KG1 (cell line): ENCODE measurements around the gene NFX1.

Source experiments
- DNase-seq: peaks from one replicate; lab custom pipeline; 2025; lab: John Stamatoyannopoulos, UW

The NFX1 gene

DNA sequence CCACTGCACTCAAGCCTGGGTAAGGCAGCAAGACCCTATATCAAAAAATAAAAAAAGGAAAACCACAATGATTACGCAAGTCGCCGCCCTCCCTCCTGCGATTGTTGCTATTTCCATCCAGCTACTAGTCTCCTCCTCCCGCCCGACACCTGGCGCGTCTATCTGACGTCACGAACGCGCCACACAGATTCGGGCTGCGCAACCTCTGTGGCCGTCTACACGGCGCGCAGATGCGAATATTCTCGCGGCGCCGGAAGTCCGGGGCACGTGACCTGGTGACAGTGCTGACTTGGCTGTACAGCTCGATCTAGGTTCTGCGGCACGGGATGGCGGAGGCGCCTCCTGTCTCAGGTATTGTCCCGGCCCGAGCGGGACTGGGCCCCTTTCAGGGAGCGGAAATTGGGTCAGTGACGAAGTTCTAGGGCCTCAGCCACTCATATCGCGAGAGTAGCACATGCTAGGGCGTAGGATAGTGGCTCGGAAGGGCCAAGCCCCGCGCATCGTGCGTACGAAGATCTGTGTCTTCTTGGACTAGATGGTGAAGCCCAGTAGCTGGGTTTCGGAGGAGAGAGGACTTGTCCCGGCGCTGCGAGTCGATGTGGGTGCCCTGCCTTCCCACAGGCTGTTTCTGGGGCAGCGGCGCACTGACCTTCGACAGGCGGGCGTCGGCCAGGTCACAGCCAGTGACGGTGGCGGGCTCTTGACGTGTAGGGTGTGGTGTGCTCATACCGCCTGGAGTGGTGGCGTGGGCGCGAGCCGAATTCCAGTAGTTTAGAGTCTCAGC lies at the start of gene NFX1:
Gene NFX1 (plus strand): TSS at position 270 of the 784 bp plus-strand sequence. CDS start 57 bp downstream, at position 327.
- peak; percentile 97 for DNase-seq

DNA sequence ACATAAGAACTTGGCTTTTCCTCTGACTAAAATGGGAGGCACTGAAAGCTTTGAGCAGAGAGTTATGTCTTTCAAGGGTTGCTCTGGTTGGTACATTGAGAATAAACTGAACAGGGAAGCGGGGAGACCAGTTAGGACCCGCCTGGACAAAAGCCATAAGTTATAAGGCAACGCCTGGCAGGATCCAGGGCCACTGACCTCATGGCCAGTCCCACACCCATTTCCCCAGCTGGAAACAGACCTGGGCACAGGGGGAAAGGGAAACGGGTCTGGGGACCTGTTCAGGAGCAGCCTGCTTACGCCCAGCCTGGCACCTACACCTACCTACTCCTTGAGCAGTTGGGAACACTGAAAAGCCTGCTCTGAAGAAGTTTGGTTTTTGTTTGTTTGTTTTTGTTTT lies 49.0 kb upstream of the NFX1 start:
- no peak for DNase-seq

DNA sequence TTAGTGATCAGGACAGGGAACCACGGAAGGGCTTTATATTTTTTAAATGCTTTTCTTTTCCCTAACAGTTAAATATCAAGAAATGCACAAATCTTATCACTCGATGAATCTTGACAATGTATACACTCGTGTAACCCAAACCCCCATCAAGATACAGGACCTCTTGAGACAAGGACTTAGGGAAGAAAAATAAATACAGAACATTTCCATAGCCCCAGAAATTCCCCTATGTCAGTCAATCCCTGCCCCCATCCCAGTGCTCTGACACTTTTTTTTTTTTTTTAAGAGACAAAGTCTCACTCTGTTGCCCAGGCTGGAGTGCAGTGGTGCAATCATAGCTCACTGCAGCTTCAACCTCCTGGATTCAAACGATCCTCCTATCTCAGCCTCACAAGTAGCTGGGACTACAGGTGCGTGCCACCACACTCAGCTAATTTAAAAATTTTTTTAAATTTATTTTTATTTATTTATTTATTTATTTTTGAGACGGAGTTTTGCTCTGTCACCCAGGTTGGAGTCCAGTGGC lies 47.6 kb upstream of the NFX1 start:
- DNase-seq: no peak

DNA sequence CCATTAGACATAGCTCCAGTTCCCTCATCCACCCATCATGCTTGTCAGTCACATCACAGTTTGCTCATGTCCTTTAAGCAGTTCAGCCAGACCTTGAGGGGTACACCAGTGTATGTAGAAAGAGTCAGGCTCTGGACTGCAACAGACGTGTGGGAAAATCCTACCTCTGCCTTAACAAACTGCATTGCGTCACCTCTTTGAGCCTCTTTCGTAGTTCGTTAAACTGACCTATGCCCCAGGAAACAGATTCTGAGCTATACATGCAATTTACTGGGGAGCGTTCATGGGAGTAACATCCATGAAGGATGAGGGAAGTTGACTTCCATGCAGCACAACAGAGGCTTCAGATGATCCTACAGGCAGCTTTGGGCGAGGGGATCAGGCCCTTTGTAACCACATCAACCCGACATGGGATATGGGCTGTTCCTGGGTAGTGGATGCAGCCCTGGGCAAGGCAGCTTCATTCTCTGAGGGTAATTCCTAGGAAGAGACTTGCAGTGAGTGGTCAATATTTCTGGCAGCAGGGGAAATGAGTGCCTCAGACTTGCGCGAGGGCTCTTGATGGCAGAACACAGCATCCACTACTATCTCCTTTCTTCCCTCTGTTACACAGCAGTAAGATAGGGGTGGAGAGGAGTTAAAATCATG lies 46.1 kb upstream of the NFX1 start:
- no peak for DNase-seq

DNA sequence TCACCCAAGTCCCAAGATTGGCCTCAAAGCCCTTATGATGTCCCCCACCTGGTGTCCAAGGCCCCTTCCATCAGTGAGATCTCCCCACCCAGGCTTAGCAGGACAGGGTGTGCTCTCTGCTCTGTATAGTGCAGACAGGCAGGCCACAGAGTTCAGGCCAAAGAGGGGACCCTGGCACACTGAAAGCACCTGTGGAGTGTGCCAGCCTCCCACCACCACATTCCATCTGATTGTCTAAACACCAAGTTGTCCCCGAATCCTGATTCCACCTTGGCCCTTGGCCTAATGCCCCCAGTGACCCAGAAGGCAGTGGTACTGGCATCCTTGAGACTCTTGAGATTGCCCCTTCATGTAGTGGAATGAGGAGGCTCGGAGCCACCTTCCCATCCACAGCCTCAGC lies 45.0 kb upstream of the NFX1 start:
- no peak for DNase-seq

DNA sequence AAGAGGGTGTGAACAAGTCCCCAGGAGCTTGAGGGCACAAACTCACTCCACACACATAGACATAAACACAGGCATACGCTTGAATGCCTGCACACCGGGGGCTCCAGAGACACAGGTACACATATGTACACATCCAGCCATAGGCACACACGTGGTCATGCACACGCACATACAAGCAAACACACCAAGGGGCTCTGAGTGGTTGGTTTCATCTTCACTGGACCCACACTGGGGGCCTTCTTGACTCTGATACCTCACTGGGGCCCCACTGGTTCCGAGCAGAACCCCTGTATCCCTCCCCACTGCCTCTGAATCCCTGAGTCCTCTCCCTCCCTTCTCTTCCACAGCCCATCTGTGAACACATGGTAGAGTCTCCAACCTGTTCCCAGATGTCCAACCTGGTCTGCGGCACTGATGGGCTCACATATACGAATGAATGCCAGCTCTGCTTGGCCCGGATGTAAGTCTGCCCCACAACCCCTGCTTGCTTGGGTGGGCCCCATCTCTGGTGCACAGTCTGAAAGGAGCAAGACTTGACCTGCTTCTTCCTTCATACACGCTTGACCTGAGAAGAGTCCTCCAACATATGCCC lies 44.0 kb upstream of the NFX1 start:
- DNase-seq: no peak

DNA sequence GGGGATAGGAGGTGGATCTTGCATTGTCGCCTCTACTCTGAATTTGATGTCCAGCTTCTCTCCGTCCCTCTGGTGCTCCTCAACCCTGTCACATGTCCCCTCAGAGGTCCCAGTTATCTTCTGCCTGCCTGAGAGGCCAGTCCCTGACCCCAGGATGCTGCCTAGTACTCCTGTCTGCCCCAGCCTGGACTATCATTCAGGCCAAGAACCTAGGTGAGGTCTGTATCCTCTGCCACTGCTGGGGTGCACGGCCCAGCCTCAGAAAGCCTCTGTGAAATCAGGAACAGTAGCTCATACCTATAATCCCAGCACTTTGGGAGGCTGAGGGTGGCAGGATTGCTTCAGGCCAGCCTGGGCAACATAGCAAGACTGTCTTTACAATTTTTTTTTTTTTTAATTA lies 41.7 kb upstream of the NFX1 start:
- no peak for DNase-seq

DNA sequence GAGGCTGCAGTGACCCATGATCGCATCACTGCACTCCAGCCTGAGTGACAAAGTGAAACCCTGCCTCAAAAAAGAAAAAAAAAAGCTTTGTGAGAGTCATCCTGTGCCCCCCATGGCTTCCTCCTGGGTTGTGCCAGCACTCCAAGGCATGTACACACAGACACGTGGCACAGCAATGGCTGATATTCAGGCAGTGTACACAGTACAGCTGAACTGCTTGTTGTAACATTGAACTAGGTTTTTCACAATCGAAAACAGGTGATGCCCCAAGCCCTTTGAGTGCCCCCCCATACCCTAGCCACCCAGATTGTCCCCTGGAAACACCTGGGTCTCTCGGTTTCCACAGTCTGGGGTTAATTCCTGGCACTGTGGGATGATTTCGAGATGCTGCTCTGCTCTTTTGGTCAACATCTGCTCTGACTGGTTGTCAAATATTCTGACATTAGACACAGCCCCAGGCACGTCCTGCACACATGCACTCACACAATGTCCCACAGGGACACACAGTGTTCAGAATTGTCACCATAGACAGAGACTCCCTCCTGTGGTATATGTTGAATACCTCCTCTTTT lies 41.1 kb upstream of the NFX1 start:
- DNase-seq: no peak

DNA sequence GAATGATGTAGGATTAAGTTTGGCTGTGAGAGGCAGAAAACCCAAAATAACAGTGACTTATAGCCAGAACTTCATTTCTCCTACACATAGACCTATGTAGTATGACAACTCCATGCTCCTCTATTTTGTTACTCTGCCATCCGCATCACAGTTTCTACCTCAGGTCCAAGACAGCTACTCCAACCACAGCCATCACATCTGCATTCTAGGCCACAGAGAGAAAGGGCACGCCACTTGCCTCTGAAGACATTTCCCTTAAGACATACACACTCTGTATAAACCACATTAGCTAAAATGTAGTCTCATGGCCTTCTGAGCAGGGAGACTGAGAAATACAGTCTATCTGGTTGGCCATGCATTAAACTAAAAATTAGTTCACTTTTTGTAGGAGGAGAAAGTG lies 40.3 kb upstream of the NFX1 start:
- no peak for DNase-seq

DNA sequence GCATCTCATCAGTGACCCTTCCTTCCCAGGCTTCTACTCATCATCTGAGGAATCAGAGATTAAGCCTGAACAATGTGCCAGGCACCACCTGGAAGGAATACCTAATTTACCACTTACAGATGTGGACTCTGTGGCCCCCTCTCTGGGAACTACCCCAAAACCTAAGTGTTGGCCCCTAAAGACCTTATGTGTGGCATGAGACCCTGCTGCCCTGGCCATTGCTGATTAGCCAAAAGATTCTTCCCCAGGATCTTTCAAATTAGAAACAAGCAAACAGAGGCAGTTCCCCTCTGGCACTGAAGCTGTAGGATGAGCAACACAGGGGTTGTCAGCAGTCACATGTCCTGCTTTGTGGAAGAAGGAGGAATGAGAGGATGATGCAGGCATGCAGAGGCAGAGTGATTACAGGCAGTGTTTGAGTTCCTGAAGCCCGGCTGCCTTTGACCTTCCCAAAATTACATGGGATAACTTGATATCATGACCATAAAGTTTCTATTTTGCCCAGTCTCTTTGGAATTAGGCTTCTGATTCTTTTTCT lies 39.8 kb upstream of the NFX1 start:
- DNase-seq: no peak

DNA sequence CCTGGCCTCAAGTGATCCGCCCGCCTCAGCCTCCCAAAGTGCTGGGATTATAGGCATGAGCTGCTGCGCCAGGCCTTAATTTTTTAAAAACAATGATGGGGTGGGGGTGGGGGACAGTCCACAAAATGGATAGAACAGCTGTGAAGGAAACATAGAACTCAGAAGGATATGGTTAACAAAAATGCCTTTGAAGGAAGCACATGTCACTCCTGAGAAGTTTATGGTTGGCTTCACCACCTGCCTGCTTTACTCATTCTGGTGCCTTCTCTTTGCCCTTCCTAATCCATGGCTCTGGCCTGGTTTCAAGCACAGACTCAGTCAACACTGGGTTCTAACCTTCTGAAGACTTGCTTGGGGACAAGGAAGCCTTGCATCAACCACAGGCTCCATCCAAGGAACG lies 36.1 kb upstream of the NFX1 start:
- DNase-seq: no peak

DNA sequence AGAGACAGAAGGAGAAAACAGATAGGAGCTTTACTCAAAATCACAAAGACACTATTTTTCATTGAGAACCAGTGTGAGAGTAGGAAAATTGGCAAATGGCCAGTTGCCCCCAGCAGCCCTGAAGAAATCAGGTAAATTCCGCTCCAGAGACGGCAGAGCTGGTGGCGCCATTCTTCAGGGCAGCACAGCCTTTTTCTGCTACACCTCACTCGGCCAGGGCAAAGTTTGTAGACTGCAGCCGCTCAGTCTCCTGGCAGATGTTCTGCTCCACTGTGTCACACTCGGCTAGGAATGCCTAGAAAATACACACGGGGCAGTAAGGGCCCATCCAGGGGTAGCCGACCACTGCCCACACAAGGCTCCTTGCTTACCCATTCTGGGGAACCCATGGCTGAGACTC lies 35.3 kb upstream of the NFX1 start:
- no peak for DNase-seq

DNA sequence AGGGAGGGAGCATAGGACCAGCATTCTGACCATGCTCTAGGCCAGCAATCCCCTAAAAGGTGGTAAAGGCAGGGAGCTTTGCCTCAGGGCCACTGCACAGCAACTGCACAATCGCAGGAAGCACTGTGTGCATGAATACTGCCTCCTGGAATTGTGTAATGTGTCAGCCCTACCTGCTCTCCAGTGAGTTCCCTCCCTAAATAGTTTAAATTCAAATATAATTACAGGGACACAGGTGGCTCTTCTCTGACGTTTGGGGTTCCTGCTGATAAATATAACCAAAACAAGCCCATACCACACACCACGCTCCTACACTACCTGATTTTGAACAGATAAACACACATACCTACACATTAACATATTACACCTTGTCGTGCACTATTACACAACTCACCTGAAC lies 34.8 kb upstream of the NFX1 start:
- DNase-seq: no peak

DNA sequence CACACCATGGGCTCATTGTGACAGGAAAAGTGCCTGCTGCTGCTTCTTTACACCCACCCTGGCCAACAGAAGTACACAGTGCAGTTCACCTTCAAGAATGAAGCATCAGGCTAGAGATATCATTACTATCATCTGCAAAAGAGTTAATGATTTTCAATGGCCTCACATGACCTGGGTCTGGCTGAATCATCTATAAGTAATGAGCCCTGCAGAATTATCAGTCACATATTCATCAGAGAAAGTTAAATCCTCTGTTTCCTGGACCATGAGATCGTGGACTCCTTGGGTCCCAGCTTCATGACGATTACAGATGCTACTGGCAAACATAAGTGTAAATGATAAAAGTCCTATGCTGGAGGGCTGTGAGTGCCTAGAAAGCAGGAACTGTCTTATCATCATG lies 34.1 kb upstream of the NFX1 start:
- DNase-seq: no peak

DNA sequence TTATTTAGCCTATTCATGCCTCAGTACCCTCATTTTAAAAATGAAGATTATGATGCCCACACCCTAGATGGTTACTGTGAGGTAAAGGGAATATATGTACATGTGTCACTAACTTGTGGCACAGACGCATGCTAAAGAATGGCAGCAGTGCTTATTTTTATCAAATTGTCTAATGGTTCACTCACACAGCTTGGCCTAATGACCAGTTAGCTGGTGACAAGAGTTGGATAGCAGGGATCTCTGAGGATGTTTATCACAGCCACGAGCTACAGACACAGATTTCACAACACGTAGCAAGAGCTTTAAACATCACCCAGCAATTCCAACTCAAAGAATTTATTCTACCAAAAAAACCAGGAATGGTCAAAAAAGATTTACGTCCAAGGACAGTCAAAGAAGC lies 33.0 kb upstream of the NFX1 start:
- DNase-seq: no peak

DNA sequence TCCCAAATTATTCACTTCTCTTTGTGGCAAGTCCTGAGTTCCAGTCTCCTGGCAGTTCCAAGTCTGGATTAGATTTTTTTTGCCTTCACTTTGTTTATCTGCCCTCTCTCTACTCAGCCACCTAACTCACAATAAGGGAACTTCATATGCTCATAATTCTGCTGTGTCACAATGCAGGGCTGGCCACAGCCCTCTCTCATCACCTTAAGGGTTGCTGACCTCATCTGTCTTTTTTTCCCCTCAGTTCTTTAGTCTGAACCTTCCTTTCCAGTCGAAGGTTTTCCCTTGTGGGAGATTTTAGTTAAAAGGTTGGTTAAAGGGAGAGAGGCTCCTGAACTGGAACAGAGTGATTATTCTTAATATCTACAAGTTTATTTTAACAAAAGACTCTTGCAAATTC lies 29.9 kb upstream of the NFX1 start:
- no peak for DNase-seq

DNA sequence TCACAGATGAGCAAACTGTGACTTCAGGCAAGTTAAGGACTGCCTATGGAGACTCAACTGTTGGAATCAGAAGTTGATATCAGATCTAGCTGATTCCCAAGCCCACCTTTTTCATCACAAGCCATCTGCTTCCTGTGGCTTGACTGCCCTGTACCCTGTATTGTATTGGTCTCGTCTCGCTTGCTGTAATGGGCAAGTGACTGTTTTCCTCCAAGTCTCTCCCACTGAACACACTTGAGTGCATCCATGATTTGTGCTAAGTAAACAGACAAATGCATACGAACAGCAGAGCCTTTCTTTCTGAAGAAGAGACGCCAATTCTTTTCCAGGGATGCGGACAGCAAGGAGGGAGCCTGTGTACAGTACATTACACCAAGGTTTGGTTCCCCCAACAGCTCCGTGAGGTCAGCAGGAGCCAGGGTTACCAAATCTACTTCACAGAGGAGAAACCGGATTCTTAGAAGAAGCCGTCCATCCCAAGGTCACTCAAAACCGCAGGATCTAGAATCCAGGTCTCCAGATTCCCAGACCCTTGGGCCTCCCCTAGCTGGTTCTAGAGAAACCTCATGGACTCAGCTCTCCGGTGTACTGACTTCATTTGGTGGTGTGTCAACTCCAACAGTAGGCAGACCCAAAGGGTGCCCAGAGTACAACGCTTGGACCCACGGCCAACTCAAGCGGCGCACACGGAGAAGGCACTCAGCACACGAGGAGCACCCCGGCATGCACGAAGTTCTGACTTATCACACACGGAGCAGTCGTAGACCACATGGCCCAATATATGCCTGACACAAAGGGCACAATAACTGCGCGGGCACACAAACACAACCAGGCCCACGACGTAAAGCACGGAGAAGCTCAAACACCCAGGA lies 26.9 kb upstream of the NFX1 start:
- DNase-seq: no peak

DNA sequence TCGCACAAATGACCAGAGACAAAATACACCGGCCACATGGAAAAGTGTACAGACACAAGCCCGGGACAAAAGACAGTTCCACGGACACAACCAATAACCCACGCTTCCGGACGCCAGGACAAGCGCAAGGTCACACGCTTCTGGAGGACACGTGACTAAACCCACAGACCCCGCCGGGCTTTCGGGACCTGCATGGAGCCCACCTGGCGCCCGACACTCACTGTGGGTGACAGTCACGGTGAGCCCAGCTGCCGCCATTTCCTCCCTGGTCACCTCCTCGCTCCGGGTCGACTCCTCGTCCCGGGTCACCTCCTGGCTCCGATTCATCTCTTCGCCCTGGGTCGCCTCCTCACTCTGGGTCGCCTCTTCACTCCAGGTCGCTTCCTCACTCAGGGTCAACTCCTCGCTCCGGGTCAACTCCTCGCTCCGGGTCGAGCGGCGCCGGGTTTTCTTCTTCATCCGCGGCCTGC lies 26.3 kb upstream of the NFX1 start:
- peak; percentile 59 for DNase-seq

DNA sequence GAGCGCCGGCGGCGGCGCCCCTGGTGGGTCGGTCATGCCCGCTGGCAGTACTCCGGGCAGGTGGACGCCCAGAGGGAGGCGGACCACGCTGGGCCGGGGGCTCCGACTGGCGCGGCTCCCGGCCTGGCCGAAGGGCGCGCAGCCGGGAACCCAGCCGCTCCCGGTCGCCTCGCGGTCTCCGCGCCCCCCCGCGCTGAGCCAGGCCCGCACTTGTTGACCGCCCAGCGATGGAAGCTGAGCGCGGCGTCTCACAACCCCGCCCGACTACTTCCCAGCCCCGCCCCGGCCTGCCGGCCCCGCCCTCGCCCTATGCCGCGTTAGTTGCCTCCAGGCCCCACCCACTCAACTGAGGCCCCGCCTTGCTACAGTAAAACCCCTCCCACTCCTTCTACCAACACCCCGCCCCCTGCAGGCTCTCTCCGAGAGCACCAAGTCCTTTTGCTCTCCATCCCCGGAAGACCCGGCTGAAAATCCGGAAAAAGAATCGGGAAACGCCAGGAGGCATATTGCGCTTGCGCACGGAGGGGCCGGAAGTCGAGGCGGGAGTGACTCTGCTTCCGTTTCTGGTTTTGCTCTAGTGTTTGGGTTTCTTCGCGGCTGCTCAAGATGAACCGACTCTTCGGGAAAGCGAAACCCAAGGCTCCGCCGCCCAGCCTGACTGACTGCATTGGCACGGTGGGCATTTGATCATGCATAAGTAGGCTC lies 25.7 kb upstream of the NFX1 start, which contains the start of the genes BAG1 and CHMP5:
Gene BAG1 (minus strand): TSS at position 236 of the 705 bp plus-strand sequence.
Gene CHMP5 (plus strand): TSS at position 577 of the 705 bp plus-strand sequence. CDS start 30 bp downstream, at position 607.
- DNase-seq: peak; percentile 98

DNA sequence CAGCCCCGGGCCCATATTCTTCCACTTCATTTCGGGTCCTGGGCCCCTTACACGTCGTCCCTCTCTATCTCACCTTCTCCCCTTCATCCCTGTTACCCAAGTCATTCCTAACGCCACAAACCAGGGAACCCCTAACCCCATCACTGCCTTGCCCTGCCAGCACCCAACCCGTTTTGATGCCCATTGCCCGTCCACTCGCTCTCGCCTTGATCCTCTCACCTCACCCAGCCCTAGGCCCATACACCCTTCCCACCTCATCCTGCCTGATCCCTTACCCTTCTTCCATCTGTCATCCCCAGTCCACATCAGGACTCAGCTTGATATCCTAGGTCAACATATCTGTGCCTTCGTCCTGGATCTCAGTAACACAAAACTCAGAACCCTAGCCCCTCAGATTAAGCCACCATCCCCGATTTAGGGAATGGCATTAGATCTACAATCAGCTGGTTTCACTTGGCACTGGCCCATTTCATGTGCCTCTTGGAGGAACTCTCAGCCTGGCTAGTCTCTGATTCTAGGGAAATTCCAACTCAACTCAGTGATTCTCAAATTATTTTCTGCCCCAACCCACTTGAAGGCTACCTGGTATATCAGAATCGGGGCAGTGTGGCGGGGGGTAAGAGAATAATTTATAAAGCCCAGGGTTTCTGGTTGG lies 25.0 kb upstream of the NFX1 start:
- DNase-seq: no peak
